SIG-M5 treated with dmso at 0.1 percent for 504 hours (cell line): ENCODE measurements around the gene SLC25A13.

Experiments
- DNase-seq: peaks from one replicate; lab custom pipeline; 2025; ENCODE audit not compliant: unreplicated experiment; lab: John Stamatoyannopoulos, UW

The SLC25A13 gene

DNA sequence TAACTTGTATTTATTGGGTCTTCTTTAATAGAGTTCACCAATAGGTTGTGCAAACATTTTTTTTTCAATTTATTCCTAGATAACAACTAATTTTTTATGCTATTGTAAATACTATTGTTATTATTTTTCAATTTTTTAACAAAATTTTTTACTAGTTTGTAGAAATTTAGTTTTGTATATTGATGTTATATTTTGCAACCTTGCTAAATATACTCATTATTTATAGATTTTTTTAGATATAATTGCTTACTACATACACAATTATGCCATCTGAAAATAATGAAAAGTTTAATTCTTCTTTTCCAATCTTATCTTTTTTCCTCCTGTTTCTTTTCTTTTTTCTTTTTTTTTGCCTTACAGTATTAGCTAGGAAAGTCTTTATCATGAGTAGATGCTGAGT, 216.9 kb downstream of the SLC25A13 start:
- DNase-seq = no peak

DNA sequence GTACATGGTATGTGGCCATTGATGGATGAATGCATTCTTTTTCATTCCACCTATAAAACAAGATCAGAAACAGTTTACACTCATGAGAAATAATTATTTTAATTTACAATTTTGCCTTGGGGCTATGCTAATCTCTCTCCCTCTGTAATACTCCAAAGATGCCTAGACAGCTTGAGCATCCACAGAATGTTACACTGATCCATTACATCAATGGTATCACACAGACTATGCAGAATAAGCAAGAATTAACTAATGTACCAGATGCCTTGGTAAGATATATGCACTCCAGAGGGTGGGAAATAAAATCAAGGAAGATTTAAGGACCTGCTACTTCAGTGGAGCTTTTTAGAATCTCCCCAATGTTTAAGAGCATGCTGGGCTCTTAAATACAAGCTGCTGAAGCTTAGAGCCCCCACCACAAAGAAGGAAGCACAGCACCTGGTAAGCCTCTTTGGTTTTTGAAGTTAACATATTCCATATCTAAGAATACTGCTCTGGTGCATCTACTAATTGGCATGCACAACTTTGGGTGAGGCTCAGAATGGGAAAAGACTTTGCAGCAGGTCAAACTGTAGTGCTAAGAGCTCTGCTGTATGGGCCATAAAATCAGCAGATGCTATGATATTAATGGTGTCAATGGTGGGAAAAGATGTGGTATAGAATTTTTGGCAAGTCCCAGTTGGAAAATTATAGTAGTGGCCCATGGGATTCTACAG, 219.6 kb downstream of the SLC25A13 start:
- no peak for DNase-seq

GRCh38 chr7:96100737-96101136, 221.2 kb downstream of the SLC25A13 start:
- DNase-seq = no peak

GRCh38 chr7:96097835-96098234, 224.1 kb downstream of the SLC25A13 start:
- DNase-seq = no peak

- no peak for DNase-seq
These were observed 228.5 kb downstream of the SLC25A13 start for GRCh38 chr7:96093435-96093834.

- no peak for DNase-seq
These were observed 231.1 kb downstream of the SLC25A13 start for GRCh38 chr7:96090756-96091155.

DNA sequence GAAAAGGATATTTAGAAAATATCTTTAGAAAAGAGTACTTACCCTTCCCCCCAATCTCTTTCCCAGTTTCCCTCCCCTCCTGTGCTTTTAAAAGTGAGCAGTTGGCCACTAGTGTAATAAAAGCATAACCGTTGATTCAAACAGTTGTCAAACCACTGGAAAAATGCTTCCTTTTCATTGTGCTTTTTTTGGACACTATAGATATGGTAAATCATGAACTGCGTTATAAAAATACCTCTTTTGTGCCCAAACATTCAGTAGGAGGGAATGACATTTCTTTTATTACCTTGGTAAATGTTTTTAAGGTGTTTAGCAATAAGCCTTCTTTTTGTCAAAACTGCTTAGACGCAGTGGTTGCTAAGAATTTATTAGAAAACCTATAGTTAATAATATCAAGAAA, 232.4 kb downstream of the SLC25A13 start:
- DNase-seq = no peak

DNA sequence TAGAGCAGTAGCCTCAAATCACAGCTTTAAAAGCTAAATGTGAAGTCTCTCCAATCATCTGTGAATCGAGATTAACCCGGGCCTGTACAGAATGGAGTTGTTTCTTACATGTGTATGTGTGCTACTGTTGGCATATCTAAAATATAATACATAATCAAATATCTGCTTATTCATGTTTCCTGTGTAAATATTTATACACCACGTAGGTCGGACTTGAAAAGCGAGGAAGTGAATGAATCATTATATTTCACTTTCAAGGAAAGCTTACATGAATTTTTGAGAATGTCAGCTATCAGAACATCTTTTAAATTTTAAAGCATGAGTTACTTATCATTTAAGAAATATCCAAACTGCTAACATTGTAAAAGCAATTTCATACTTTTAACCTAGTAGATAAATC, 233.3 kb downstream of the SLC25A13 start:
- DNase-seq = no peak

DNA sequence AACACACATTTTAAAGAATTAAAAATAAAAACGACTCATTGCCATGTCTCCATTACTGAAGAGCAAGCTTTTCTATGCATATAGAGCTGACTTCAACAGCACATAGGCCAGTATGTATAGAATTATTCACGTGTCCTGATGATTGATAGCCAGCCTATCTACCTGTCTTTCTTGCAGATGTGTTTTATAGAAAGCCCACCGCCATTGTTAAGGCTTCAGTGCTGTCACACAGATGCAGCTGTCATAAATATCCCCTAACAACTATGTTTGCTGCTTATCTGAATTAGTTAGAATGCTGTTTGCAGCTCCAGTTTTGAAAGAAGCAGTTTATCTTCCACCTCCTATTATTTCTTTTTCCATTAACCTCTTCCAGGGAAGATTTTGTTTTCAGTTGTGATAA, 235.9 kb downstream of the SLC25A13 start:
- no peak for DNase-seq

- peak; percentile 3 for DNase-seq
These were observed 236.9 kb downstream of the SLC25A13 start for GRCh38 chr7:96084881-96085553.

DNA sequence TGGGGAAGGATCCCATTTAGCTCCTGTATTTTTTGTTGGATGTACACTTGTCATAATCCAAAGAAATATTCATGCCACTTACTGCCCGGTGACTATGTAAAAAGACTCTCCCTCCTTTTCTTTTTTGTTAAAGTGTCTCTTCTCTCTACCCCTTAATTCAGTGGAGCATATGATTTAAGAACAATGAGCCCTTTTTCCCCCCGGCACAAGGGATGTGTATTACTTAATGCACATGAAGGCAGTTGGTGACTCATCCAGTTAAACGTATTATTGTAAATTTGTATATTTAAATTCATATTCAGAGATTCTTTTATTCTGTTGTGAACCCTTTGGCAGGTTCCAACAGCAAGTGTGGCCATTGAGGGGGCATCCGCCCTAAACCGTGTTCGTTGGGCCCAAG, 241.9 kb downstream of the SLC25A13 start:
- DNase-seq = no peak

DNA sequence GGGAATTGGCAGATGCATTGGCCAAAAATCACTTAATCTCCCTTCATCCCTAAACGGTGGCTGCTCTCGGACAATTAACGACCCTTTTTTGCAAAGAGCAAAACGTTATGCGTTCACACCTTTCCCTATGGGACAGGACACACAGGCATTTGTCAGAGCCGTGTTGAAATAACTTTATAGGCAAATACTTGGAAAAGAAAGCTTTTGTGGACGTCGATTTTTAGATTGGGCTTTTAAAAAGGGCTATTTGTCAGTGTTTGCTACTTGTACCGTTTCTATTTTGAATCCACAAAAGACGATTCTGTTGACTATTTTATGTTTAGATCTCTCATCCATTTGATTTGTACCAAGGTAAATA, 245.6 kb downstream of the SLC25A13 start:
- DNase-seq = no peak

- DNase-seq = peak; percentile 51
These were observed 246.2 kb downstream of the SLC25A13 start for GRCh38 chr7:96075510-96076349.

GRCh38 chr7:96074871-96075270, 247.0 kb downstream of the SLC25A13 start:
- DNase-seq = no peak
